ENCODE results near the gene LUM.

The LUM gene

GRCh38 chr12:91105807-91106206, 5.5 kb downstream of the LUM start:
- H3K9me3 ChIP-seq (ENCODE audit: low read length): no peaks in the 10 kb centered on the region
- no peaks in the 10 kb centered on the region for H3K79me2 ChIP-seq (ENCODE audit: insufficient read depth, low read length)
- no peak overlapping the region for H3K9ac ChIP-seq (ENCODE audit: low read length)
- no peaks in the 10 kb centered on the region for H3K27me3 ChIP-seq (ENCODE audit: insufficient read depth, low read length)
- H3K36me3 ChIP-seq (ENCODE audit: insufficient read depth, low read length): no peaks in the 10 kb centered on the region
- TF ChIP-seq CTCF (IDR thresholded peaks at IDR 0.05; ENCODE audit: low read length) (no peak), EZH2 (IDR thresholded peaks at IDR 0.05; ENCODE audit: borderline replicate concordance, low read length) (no peak)
- no peaks in the 10 kb centered on the region for H3F3A ChIP-seq (ENCODE audit: insufficient read depth, low read length)
- no peak overlapping the region for H3K4me3 ChIP-seq (ENCODE audit: low read depth, low read length, poor library complexity, severe bottlenecking)
- H4K20me1 ChIP-seq (ENCODE audit: insufficient read depth, low read length): no peaks in the 10 kb centered on the region
- no peak overlapping the region for H3K4me2 ChIP-seq (ENCODE audit: low read length)
- H3K27ac ChIP-seq (ENCODE audit: low read depth, low read length, poor library complexity, severe bottlenecking): no peak overlapping the region
- no peak overlapping the region for H2AFZ ChIP-seq (ENCODE audit: low read length)
- H3K9me2 ChIP-seq (ENCODE audit: low read depth, low read length): no peaks in the 10 kb centered on the region
- no peaks in the 10 kb centered on the region for H3K4me1 ChIP-seq (ENCODE audit: insufficient read depth, low read length, severe bottlenecking)

GRCh38 chr12:91104812-91105466, 6.4 kb downstream of the LUM start:
- H3K4me1 ChIP-seq (ENCODE audit: insufficient read depth, low read length, severe bottlenecking): no peaks in the 10 kb centered on the region
- H3K27ac ChIP-seq (ENCODE audit: low read depth, low read length, poor library complexity, severe bottlenecking): no peak overlapping the region
- no peak overlapping the region for H3K4me2 ChIP-seq (ENCODE audit: low read length)
- H3K9me2 ChIP-seq (ENCODE audit: low read depth, low read length): no peaks in the 10 kb centered on the region
- H4K20me1 ChIP-seq (ENCODE audit: insufficient read depth, low read length): no peaks in the 10 kb centered on the region
- no peaks in the 10 kb centered on the region for H3K27me3 ChIP-seq (ENCODE audit: insufficient read depth, low read length)
- H2AFZ ChIP-seq (ENCODE audit: low read length): no peak overlapping the region
- H3K9me3 ChIP-seq (ENCODE audit: low read length): no peaks in the 10 kb centered on the region
- H3K4me3 ChIP-seq (ENCODE audit: low read depth, low read length, poor library complexity, severe bottlenecking): no peak overlapping the region
- no peak for TF ChIP-seq EZH2 (IDR thresholded peaks at IDR 0.05; ENCODE audit: borderline replicate concordance, low read length)
- TF ChIP-seq CTCF (IDR thresholded peaks at IDR 0.05; ENCODE audit: low read length): no peak
- no peaks in the 10 kb centered on the region for H3K36me3 ChIP-seq (ENCODE audit: insufficient read depth, low read length)
- no peaks in the 10 kb centered on the region for H3F3A ChIP-seq (ENCODE audit: insufficient read depth, low read length)
- H3K9ac ChIP-seq (ENCODE audit: low read length): no peak overlapping the region
- no peaks in the 10 kb centered on the region for H3K79me2 ChIP-seq (ENCODE audit: insufficient read depth, low read length)

DNA sequence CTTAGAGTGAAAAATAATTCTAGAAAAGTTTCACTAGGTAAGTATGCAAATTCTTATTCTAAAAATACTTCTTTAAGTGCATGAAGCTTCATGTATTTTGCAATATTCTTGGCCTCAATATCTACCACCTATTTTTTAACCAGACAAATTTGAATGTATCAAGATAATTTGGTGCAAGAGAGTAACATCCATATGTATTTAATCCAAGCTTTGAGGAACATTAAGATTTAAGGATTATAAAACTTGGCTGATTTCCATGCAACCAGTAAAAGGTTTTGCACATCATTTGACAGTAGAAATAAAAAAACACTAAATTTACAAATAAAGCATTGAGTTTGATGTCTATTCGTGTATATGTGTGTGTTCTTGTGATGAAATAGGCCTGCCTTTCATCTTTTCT, 7.7 kb downstream of the LUM start:
- H3K4me3 ChIP-seq (ENCODE audit: low read depth, low read length, poor library complexity, severe bottlenecking): no peak overlapping the region
- H3K27me3 ChIP-seq (ENCODE audit: insufficient read depth, low read length): no peaks in the 10 kb centered on the region
- no peak overlapping the region for H3K27ac ChIP-seq (ENCODE audit: low read depth, low read length, poor library complexity, severe bottlenecking)
- no peak overlapping the region for H2AFZ ChIP-seq (ENCODE audit: low read length)
- TF ChIP-seq CTCF (IDR thresholded peaks at IDR 0.05; ENCODE audit: low read length): no peak
- no peak for TF ChIP-seq EZH2 (IDR thresholded peaks at IDR 0.05; ENCODE audit: borderline replicate concordance, low read length)
- H3K9ac ChIP-seq (ENCODE audit: low read length): no peak overlapping the region
- H3K79me2 ChIP-seq (ENCODE audit: insufficient read depth, low read length): no peaks in the 10 kb centered on the region
- H3K9me2 ChIP-seq (ENCODE audit: low read depth, low read length): no peaks in the 10 kb centered on the region
- H3K9me3 ChIP-seq (ENCODE audit: low read length): no peaks in the 10 kb centered on the region
- H4K20me1 ChIP-seq (ENCODE audit: insufficient read depth, low read length): no peaks in the 10 kb centered on the region
- no peak overlapping the region for H3K4me2 ChIP-seq (ENCODE audit: low read length)
- H3K4me1 ChIP-seq (ENCODE audit: insufficient read depth, low read length, severe bottlenecking): no peaks in the 10 kb centered on the region
- H3K36me3 ChIP-seq (ENCODE audit: insufficient read depth, low read length): no peaks in the 10 kb centered on the region
- no peaks in the 10 kb centered on the region for H3F3A ChIP-seq (ENCODE audit: insufficient read depth, low read length)

Measured in OCI-LY1 (cell line).